ENCODE data around the gene VPS13A. TPM values are rescaled to one million over a fixed set of nuclear protein-coding genes. Genes with fewer than 3 reads are reported as not detected.

Gene VPS13A
- total and polyA plus RNA-seq, 8 donors, result 3.1 to 87.6 (median 29.2) TPM

DNA sequence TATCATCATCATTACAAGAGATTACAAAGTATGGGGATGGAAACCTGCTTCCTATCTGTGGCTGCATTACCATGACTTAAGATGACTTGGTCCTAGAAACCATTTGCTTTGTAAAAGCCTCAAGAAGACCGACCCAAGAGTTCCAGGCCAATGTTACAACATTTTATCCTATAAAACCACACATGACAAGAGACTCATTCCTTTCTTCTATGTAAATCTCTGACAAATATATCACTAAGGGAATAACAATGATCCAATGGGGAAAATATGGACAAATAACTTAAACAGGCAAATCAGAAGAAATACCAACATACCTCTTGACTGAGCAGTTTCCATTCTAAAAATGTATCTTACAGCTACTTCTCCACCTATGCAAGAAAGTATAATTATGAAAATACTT is 44.3 kb upstream of the VPS13A start:
- Histone ChIP-seq H3K4me3 (no peak overlapping the region), H3K27ac (no peak overlapping the region), H3K4me1 (no peaks in the 10 kb centered on the region), H3K36me3 (no peaks in the 10 kb centered on the region), H3K9me3 (peaks cover 0 to 16% (median 14%) of the 10 kb centered on the region in 4 donors), H3K27me3 (peaks cover 0 to 3% (median 0%) of the 10 kb centered on the region in 3 donors)
- TF ChIP-seq POLR2A (IDR thresholded peaks at IDR 0.05) (no peak), POLR2AphosphoS5 (IDR thresholded peaks at IDR 0.05) (no peak), EP300 (IDR thresholded peaks at IDR 0.05) (no peak)
- TF ChIP-seq, protein P1, sequence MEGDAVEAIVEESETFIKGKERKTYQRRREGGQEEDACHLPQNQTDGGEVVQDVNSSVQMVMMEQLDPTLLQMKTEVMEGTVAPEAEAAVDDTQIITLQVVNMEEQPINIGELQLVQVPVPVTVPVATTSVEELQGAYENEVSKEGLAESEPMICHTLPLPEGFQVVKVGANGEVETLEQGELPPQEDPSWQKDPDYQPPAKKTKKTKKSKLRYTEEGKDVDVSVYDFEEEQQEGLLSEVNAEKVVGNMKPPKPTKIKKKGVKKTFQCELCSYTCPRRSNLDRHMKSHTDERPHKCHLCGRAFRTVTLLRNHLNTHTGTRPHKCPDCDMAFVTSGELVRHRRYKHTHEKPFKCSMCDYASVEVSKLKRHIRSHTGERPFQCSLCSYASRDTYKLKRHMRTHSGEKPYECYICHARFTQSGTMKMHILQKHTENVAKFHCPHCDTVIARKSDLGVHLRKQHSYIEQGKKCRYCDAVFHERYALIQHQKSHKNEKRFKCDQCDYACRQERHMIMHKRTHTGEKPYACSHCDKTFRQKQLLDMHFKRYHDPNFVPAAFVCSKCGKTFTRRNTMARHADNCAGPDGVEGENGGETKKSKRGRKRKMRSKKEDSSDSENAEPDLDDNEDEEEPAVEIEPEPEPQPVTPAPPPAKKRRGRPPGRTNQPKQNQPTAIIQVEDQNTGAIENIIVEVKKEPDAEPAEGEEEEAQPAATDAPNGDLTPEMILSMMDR (IDR thresholded peaks at IDR 0.05), result no peak
- intact Hi-C loops (cut with DNase I; ENCODE audit: low total_unique reads), result no loop called here
- DNase-seq, result no peak
- 48 to 89% (median 79%) methylated on average over 1 of the region's 1 CpG for WGBS, 5 donors

DNA sequence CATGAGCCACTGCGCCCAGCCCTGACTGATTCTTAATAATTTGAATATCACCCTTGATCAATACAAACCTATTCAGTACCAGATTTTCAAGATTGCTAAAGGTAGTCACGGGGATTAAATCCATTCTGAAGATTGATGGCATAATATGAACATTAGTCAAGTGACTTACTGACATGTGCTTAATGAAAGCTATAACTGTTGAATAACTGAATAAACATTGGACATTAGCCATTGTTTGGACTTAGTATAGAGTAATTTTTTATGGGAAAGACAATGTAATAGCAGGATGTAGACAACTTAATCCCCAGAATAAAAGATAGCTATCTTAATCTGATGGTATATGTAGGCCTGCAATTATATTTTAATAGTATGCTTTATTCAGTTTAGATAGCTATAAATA is 35.0 kb upstream of the VPS13A start:
- 58 to 74% (median 64%) methylated on average over 2 of the region's 2 CpGs for WGBS, 5 donors
- TF ChIP-seq EP300 (IDR thresholded peaks at IDR 0.05), result no peak
- TF ChIP-seq POLR2AphosphoS5 (IDR thresholded peaks at IDR 0.05), result no peak
- TF ChIP-seq, protein P1 (IDR thresholded peaks at IDR 0.05), result no peak
- no peak for TF ChIP-seq POLR2A (IDR thresholded peaks at IDR 0.05)
- Histone ChIP-seq H3K27ac (no peak overlapping the region), H3K36me3 (no peaks in the 10 kb centered on the region), H3K4me1 (no peaks in the 10 kb centered on the region), H3K9me3 (no peaks in the 10 kb centered on the region), H3K4me3 (no peak overlapping the region), H3K27me3 (peaks cover 0 to 5% (median 0%) of the 10 kb centered on the region in 3 donors)
- DNase-seq, result no peak
- intact Hi-C loops (cut with DNase I; ENCODE audit: low total_unique reads), result no loop called here

DNA sequence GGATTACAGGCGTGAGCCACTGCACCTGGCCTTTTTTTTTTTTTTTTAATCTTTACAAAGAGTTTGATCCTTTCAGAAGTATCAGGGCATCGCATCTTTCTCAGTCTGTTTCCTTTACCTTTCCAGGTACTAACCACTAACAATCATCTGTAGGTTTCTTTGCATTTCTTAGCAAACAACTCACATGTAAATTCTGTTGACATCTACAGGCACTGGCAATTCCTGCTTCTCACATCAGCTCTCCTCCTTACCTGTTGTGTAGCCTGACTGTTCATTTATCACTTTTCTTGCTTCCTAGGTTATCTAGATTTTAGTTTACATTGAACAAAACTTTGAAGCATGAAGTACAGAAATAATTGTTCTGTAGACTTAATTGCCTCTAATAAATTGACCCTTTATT is 27.5 kb upstream of the VPS13A start:
- H3K27ac ChIP-seq, result no peak overlapping the region
- 24 to 45% (median 40%) methylated on average over 2 of the region's 2 CpGs for WGBS, 5 donors
- DNase-seq, result no peak
- no peaks in the 10 kb centered on the region for H3K9me3 ChIP-seq
- H3K4me3 ChIP-seq, result no peak overlapping the region
- TF ChIP-seq POLR2A (IDR thresholded peaks at IDR 0.05) (no peak), POLR2AphosphoS5 (IDR thresholded peaks at IDR 0.05) (no peak), EP300 (IDR thresholded peaks at IDR 0.05) (no peak)
- TF ChIP-seq, protein P1 (IDR thresholded peaks at IDR 0.05), result no peak
- H3K4me1 ChIP-seq, result no peaks in the 10 kb centered on the region
- H3K36me3 ChIP-seq, result no peaks in the 10 kb centered on the region
- intact Hi-C loops (cut with DNase I; ENCODE audit: low total_unique reads), result loop anchor here (10.0 kb wide), 1 partner anchor 335 kb away; no protein-coding TSS in a partner anchor
- peaks cover 0 to 12% (median 0%) of the 10 kb centered on the region in 3 donors for H3K27me3 ChIP-seq

DNA sequence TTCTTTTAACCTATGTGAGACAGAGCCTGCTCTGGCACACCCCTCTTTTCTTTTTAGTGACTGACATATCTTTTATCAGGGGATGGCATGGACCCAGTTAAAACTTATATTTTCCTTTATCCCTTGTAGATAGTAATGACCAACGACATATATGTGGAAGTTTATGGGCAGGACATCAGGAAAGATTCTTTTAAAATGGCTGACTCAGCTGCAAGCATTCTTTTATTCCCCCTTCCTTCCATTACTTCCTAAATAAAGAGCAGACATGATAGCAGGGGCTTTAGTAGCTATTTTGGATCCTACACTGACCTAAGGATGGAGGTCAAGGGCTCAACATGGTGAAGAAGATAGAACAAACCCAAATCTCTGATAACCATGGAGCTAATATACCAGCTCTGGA is 25.0 kb upstream of the VPS13A start:
- Histone ChIP-seq H3K27me3 (peaks cover 0 to 7% (median 0%) of the 10 kb centered on the region in 3 donors), H3K4me3 (no peak overlapping the region), H3K27ac (no peak overlapping the region), H3K9me3 (no peaks in the 10 kb centered on the region), H3K4me1 (peaks cover 0 to 1% (median 0%) of the 10 kb centered on the region in 4 donors), H3K36me3 (no peaks in the 10 kb centered on the region)
- intact Hi-C loops (cut with DNase I; ENCODE audit: low total_unique reads), result loop anchor here (10.0 kb wide), 1 partner anchor 337 kb away; no protein-coding TSS in a partner anchor
- DNase-seq, result no peak
- TF ChIP-seq POLR2A (IDR thresholded peaks at IDR 0.05), result no peak
- TF ChIP-seq EP300 (IDR thresholded peaks at IDR 0.05), result no peak
- TF ChIP-seq, protein P1 (IDR thresholded peaks at IDR 0.05), result no peak
- TF ChIP-seq POLR2AphosphoS5 (IDR thresholded peaks at IDR 0.05), result no peak
- WGBS, 5 donors, result 34 to 41% (median 37%) methylated on average over 1 of the region's 1 CpG
